ENCODE measurements around the gene SERPINF2. TPM values are rescaled to one million over a fixed set of nuclear protein-coding genes. Genes with fewer than 3 reads are reported as not detected.

Gene SERPINF2
- total RNA-seq, 1 donor from 2014 or later: 0.82 TPM

DNA sequence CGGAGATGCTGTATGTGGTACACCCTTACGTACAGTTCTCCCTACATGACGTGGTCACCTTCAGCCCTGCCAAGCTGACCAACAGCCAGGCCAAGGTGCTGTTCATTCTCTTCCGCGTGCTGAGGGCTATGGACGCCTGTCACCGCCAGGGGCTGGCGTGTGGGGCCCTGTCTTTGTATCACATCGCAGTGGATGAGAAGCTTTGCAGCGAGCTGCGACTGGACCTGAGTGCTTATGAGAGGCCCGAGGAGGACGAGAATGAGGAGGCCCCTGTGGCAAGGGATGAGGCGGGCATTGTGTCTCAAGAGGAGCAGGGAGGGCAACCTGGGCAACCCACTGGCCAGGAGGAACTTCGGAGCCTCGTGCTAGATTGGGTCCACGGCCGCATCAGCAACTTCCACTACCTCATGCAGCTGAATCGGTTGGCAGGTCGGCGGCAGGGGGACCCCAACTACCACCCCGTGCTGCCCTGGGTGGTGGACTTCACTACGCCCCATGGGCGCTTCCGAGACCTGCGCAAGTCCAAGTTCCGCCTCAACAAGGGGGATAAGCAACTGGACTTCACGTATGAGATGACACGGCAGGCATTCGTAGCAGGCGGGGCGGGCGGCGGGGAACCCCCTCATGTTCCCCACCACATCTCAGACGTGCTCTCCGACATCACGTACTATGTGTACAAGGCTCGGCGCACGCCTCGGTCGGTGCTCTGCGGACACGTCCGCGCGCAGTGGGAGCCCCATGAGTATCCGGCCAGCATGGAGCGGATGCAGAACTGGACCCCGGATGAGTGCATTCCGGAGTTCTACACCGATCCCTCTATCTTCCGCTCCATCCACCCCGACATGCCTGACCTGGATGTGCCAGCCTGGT is 16.8 kb upstream of the SERPINF2 start:
- no peaks in the 10 kb centered on the region for H3K9me3 Mint-ChIP-seq
- H3K36me3 Mint-ChIP-seq (ENCODE audit: low read depth): peaks cover 29% of the 10 kb centered on the region
- intact Hi-C loops (cut with micrococcal nuclease): no loop called here
- ChIA-PET POLR2A (interaction anchor here (0.9 to 5.4 kb wide), 4 partner anchors 9 to 98 kb away, joined by 4 to 113 read pairs (median 6); no protein-coding TSS in a partner anchor), CTCF (no interaction called here)
- peaks cover 62% of the 10 kb centered on the region for H3K4me1 Mint-ChIP-seq
- DNase-seq (no peak), ATAC-seq (ENCODE audit: low read depth) (no peak)
- TF ChIP-seq, protein P1, sequence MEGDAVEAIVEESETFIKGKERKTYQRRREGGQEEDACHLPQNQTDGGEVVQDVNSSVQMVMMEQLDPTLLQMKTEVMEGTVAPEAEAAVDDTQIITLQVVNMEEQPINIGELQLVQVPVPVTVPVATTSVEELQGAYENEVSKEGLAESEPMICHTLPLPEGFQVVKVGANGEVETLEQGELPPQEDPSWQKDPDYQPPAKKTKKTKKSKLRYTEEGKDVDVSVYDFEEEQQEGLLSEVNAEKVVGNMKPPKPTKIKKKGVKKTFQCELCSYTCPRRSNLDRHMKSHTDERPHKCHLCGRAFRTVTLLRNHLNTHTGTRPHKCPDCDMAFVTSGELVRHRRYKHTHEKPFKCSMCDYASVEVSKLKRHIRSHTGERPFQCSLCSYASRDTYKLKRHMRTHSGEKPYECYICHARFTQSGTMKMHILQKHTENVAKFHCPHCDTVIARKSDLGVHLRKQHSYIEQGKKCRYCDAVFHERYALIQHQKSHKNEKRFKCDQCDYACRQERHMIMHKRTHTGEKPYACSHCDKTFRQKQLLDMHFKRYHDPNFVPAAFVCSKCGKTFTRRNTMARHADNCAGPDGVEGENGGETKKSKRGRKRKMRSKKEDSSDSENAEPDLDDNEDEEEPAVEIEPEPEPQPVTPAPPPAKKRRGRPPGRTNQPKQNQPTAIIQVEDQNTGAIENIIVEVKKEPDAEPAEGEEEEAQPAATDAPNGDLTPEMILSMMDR (IDR thresholded peaks at IDR 0.05): no peak
- peak overlapping the region; percentile 78 for H3K4me3 Mint-ChIP-seq
- peak overlapping the region; percentile 31 for H3K27ac Mint-ChIP-seq
- H3K27me3 Mint-ChIP-seq: no peaks in the 10 kb centered on the region

DNA sequence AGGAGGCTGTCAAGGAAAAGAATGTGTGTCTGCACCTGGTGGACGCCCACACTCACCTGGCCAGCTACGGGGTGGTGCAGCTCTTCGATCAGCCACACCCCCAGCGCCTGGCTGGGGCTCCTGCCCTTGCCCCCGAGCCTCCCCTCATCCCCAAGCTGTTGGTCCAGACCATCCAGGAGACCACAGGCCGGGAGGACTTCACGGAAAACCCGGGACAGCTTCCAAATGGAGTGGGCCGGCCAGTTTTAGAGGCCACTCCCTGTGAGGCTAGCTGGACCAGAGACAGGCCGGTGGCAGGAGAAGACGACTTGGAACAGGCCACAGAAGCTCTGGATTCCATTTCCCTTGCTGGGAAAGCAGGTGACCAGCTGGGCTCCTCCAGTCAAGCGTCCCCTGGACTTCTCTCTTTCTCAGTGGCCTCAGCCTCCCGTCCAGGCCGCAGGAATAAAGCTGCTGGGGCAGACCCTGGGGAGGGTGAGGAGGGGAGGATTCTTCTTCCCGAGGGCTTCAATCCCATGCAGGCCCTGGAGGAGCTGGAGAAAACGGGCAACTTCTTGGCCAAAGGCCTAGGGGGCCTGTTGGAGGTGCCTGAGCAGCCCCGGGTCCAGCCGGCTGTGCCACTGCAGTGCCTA is 15.9 kb upstream of the SERPINF2 start:
- ChIA-PET POLR2A (interaction anchor here (0.6 to 2.2 kb wide), 2 partner anchors 56 to 380 kb away, joined by 3 to 8 read pairs; no protein-coding TSS in a partner anchor), CTCF (interaction anchor here (1.2 kb wide), 1 partner anchor 57 kb away, joined by 3 read pairs; no protein-coding TSS in a partner anchor)
- TF ChIP-seq, protein P1 (IDR thresholded peaks at IDR 0.05): no peak
- H3K4me3 Mint-ChIP-seq: no peak overlapping the region
- intact Hi-C loops (cut with micrococcal nuclease): no loop called here
- H3K36me3 Mint-ChIP-seq (ENCODE audit: low read depth): peaks cover 33% of the 10 kb centered on the region
- H3K27ac Mint-ChIP-seq: no peak overlapping the region
- H3K27me3 Mint-ChIP-seq: no peaks in the 10 kb centered on the region
- H3K4me1 Mint-ChIP-seq: peaks cover 58% of the 10 kb centered on the region
- no peaks in the 10 kb centered on the region for H3K9me3 Mint-ChIP-seq
- ATAC-seq (ENCODE audit: low read depth) (no peak), DNase-seq (no peak)

DNA sequence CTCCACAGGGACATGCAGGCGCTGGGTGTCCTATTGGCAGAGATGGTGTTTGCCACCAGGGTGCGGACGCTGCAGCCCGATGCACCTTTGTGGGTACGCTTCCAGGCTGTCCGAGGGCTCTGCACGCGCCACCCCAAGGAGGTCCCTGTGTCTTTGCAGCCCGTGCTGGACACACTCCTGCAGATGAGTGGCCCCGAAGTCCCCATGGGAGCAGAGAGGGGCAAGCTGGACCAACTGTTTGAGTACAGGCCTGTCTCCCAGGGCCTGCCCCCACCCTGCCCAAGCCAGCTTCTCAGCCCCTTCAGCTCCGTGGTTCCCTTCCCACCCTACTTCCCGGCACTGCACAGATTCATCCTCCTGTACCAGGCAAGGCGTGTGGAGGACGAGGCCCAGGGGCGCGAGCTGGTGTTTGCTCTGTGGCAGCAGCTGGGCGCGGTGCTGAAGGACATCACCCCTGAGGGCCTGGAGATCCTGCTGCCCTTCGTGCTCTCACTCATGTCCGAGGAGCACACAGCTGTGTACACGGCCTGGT is 15.3 kb upstream of the SERPINF2 start:
- DNase-seq (no peak), ATAC-seq (ENCODE audit: low read depth) (no peak)
- Mint-ChIP-seq H3K4me3 (no peak overlapping the region), H3K27me3 (no peaks in the 10 kb centered on the region), H3K36me3 (ENCODE audit: low read depth) (peaks cover 33% of the 10 kb centered on the region), H3K4me1 (peaks cover 55% of the 10 kb centered on the region), H3K9me3 (no peaks in the 10 kb centered on the region), H3K27ac (no peak overlapping the region)
- intact Hi-C loops (cut with micrococcal nuclease): no loop called here
- TF ChIP-seq, protein P1 (IDR thresholded peaks at IDR 0.05): no peak
- POLR2A ChIA-PET: interaction anchor here (0.6 to 2.2 kb wide), 2 partner anchors 56 to 380 kb away, joined by 3 to 8 read pairs; no protein-coding TSS in a partner anchor
- CTCF ChIA-PET: interaction anchor here (1.2 kb wide), 1 partner anchor 56 kb away, joined by 3 read pairs; no protein-coding TSS in a partner anchor

DNA sequence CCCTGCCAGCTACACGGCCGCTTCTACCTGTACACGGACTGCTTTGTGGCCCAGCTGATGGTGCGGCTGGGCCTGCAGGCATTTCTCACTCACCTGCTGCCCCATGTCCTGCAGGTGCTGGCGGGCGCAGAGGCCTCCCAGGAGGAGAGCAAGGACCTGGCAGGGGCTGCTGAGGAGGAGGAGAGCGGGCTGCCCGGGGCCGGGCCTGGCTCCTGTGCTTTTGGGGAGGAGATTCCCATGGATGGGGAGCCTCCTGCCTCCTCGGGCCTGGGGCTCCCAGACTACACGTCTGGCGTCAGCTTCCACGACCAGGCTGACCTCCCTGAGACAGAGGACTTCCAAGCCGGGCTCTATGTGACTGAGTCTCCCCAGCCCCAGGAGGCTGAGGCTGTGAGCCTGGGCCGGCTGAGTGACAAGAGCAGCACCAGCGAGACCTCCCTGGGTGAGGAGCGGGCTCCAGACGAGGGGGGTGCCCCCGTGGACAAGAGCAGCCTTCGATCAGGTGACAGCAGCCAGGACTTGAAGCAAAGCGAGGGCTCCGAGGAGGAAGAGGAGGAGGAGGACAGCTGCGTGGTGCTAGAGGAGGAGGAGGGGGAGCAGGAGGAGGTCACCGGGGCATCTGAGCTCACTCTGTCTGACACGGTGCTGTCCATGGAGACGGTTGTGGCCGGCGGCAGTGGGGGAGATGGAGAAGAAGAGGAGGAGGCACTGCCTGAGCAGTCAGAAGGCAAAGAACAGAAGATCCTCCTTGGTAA is 14.6 kb upstream of the SERPINF2 start:
- H3K36me3 Mint-ChIP-seq (ENCODE audit: low read depth): peaks cover 36% of the 10 kb centered on the region
- TF ChIP-seq, protein P1 (IDR thresholded peaks at IDR 0.05): no peak
- no peaks in the 10 kb centered on the region for H3K9me3 Mint-ChIP-seq
- ChIA-PET POLR2A (interaction anchor here (0.5 to 2.2 kb wide), 2 partner anchors 37 to 55 kb away, joined by 5 to 8 read pairs; no protein-coding TSS in a partner anchor), CTCF (interaction anchor here (1.2 kb wide), 1 partner anchor 56 kb away, joined by 3 read pairs; no protein-coding TSS in a partner anchor)
- H3K27me3 Mint-ChIP-seq: no peaks in the 10 kb centered on the region
- DNase-seq (no peak), ATAC-seq (ENCODE audit: low read depth) (no peak)
- H3K4me1 Mint-ChIP-seq: peaks cover 53% of the 10 kb centered on the region
- intact Hi-C loops (cut with micrococcal nuclease): no loop called here
- H3K27ac Mint-ChIP-seq: peak overlapping the region; percentile 56
- peak overlapping the region; percentile 7 for H3K4me3 Mint-ChIP-seq
